GM13977 (cell line): ENCODE data around the gene RTKN.

ENCODE experiments used
- DNase-seq: peaks from one replicate; pipeline ENCODE4 v3.0.0; 2012; ENCODE audit warnings: low spot score
- in situ Hi-C: fragments of 300-500 bp; cut with MboI; formaldehyde crosslinking; loops from one replicate; pipeline ENCODE4 v1.12.0; 2022; ENCODE audit warnings: low sequenced_read_pairs, low pct_unique_long_range_greater_than_20kb, mixed read lengths, inconsistent platforms; ENCODE audit not compliant: unreplicated experiment
- TF ChIP-seq, protein P1 (sequence below): IDR thresholded peaks from 2 replicates; pipeline ENCODE4 v1.5.1; 2012; ENCODE audit warnings: mild to moderate bottlenecking, control low read depth; ENCODE audit not compliant: insufficient read depth; ENCODE audit errors: extremely low read depth, missing control alignments

The RTKN gene

DNA sequence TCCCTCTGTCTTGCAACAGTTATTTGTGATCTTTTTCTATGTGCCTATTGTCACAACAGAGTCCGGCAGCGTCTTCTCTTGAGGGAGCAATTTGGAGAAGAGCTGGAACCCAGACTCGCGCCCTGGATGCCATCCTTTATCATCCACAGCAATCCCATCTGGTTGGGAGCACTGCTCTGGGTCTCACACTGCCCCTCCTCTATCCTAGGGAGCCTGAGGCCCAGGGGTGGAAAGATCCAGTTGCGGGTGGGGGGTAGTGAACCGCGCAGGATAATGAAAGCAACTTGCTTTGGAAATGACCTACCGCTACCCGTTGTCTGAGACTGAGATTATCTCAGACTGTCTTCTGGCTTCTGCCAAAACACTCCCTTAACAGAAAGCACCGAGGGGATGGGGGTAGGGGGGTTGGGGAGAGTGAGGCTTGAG is 17.2 kb upstream of the RTKN start:
- in situ Hi-C loops, result no loop called here
- DNase-seq, result no peak
- TF ChIP-seq, protein P1, sequence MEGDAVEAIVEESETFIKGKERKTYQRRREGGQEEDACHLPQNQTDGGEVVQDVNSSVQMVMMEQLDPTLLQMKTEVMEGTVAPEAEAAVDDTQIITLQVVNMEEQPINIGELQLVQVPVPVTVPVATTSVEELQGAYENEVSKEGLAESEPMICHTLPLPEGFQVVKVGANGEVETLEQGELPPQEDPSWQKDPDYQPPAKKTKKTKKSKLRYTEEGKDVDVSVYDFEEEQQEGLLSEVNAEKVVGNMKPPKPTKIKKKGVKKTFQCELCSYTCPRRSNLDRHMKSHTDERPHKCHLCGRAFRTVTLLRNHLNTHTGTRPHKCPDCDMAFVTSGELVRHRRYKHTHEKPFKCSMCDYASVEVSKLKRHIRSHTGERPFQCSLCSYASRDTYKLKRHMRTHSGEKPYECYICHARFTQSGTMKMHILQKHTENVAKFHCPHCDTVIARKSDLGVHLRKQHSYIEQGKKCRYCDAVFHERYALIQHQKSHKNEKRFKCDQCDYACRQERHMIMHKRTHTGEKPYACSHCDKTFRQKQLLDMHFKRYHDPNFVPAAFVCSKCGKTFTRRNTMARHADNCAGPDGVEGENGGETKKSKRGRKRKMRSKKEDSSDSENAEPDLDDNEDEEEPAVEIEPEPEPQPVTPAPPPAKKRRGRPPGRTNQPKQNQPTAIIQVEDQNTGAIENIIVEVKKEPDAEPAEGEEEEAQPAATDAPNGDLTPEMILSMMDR, result no peak

DNA sequence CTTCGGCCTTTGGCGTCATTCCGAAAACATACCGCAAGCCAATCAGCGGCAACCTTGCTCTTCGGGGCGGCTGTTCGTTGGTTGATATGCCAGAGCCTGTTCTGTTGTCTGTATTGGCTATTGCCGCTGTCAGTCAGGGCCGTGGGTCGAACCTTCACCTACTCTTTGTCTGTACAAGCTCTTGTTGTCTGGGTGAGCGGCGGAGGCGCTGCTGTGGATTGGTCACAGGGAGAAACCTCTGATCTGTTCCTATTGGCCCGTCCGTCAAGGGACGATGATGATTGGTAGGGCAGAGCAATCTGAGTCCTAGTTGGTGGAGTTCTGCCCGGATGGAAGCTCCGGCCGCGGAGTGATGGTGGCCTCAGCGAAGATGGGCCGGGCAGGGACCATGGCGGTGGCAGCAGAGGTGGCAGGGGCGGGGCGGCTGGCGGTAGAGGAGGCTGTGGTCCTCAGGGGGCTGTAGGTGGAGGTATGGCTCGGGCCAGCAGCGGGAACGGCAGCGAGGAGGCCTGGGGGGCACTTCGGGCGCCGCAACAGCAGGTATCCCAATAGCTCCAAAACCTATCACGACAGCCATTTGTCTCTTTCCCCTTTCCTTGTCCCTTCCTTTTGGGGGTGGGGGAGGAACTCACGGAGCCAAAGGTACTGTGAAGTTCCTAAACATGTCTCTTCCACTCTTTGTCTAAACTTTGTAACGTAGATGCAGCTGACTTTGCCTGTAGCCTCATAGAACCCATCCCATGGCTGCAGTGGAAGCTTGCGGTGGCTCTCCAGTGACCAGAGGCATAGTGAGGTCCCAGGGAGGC is 16.6 kb upstream of the RTKN start, which contains the start of gene WBP1:
Gene WBP1 (plus strand): TSS at position 307 of the 806 bp plus-strand sequence. CDS start 165 bp downstream, at position 472.
- TF ChIP-seq, protein P1, result no peak
- in situ Hi-C loops, result no loop called here
- peak; percentile 97 for DNase-seq

DNA sequence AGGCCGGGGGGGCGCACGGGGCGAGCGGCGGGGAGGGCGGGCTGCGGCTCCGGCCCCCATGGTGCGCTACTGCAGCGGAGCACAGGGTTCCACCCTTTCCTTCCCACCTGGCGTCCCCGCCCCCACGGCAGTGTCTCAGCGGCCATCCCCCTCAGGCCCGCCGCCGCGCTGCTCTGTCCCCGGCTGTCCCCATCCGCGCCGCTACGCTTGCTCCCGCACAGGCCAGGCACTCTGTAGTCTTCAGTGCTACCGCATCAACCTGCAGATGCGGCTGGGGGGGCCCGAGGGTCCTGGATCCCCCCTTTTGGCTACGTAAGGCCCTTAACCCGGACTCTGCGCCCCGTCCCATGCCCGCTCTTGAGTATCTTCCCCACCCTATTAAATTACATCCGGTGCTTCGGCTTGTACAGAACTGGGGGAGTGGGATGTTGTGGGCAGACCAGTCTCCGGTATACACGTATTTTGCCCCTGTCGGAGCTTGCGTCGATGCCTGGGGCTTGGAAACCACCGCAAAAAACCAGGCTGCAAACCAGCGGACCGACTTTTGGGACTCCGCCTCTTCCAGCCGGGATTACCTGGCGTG is 15.9 kb upstream of the RTKN start:
- TF ChIP-seq, protein P1, result no peak
- in situ Hi-C loops, result no loop called here
- peak; percentile 82 for DNase-seq

DNA sequence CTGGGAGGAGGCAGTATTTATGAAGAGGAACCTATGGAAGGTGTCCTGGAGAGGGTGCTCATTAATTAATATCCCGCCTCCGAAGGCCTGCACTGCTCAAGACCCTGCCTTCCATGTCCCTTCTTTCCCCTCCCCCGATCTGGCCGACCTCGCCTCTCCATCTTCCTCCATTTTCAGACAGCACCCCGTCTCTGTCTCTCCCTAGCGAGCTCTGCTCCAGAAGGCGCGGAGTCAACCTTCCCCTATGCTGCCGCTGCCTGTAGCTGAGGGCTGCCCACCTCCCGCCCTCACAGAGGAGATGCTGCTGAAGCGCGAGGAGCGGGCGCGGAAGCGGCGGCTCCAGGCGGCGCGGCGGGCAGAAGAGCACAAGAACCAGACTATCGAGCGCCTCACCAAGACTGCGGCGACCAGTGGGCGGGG is 15.4 kb upstream of the RTKN start:
- in situ Hi-C loops, result no loop called here
- TF ChIP-seq, protein P1, result no peak
- no peak for DNase-seq

DNA sequence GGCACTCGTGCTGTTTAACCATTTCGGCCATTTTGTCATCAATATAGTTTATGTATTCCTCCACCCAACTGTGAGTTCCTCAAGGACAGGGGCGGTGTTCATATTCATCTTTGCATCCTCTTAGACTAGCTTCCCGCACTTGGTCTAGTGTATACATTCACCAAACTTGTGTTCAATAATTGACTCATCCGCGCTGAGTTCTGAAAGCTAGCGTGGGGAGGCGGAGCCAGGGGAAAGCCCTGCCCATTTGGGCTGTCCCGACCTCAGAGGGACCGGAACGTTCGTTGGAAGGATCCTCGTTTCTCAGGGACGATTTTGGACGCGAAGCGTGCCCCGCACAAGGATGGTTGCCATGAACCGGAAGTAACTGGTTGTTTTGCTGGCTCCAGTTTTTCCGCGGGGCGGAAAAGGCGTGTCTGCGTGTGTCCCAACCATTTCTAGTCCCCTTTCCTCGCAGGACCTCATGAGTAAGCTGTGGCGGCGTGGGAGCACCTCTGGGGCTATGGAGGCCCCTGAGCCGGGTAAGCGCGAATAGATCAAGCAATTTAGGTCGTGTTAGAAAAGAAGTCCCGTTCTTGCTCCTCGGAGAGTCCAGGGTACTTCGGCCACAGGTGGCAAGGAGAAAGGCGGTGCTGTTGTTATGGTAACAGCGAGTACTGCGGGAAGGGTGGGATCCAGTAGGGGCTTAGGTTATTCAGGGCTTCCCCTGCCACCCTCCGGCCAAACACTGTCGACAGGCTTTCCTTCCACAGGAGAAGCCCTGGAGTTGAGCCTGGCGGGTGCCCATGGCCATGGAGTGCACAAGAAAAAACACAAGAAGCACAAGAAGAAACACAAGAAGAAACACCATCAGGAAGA is 13.1 kb upstream of the RTKN start, which contains the start of gene INO80B:
Gene INO80B (plus strand): TSS at position 434 of the 858 bp plus-strand sequence. CDS start 30 bp downstream, at position 464.
- in situ Hi-C loops, result no loop called here

More for the DNA sequence above, 13.1 kb upstream of the RTKN start, which contains the start of gene INO80B:
- TF ChIP-seq, protein P1, result peak; percentile 20
- DNase-seq, result peak; percentile 87
